Umbilical cord (tissue), 2 donors: ENCODE data around the gene SMAGP. TPM values are rescaled to one million over a fixed set of nuclear protein-coding genes. Genes with fewer than 3 reads are reported as not detected.

Experiments
- DNase-seq: peaks from one replicate; pipeline ENCODE4 v3.0.0-alpha.2; 2015; ENCODE audit warnings: low spot score
- total RNA-seq: library from RNA; depleted of rRNA; stranded (reverse); fragments of >200 nt; gene quantifications from one replicate; pipeline ENCODE4 v1.2.3, GENCODE V29; 2014; ENCODE audit warnings: low replicate concordance; ENCODE audit not compliant: insufficient read depth

Gene SMAGP
- total RNA-seq, 1 donor from 2014 or later, result 3.1 TPM

DNA sequence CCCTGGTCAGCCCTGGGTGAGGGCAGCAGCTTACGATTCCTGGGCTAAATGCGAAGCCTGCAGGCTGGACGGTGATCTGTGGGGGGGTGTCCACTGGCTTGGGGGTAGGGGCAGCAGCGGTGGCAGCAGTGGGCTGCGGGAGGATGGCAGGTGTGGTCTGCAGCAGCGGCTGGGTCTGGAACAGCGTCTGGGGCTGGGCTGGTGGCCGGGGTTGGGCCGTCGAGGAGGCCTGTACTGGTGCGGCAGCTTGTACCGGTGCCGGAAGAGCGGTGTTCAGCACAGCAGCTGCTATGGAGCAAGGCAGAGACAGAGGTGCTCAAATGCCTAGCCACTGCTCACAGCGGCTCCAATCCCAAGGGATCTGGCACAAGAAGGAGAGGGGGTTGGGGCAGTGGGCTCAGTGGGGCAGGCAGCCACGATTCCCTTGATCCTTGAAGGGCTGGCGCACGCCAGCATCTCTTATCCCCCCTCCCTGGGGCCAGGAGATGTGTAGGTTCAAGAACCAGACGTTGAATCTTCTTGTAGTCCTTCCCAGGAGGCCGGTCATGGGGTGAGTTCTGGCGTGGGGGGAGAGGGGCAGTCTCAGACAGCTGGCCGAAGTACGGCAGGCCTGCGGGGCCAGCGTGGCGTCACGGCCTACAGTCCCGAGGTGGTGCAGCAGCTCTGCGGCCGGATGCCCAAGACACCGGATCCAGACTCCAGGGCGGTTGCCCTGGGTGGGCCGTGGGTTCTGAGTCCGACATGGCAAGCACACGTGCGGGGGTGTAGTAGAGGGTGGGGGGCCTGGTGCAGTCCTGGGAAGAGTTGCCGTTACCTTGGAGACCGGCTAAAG lies 72.3 kb downstream of the SMAGP start:
- DNase-seq, result no peak

DNA sequence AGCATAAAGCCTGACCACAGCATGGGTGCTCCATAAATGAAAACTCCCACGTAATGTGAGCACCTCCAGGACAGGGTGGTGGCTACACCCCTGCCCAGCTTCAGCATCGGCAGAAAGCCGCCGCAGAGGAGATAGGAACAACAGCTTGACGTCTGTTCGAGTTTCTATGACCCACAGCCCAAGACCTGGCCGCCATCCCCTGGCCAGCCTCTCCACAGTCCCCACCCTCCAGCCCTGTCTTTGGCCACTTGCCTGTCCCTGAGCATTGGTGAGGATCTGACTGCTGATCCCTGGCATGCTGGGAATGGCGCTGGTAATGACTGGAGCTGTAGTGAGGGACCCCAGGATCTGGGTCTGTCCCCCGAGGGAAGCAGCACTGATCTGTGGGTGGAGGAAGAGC lies 73.7 kb downstream of the SMAGP start:
- DNase-seq, result no peak

DNA sequence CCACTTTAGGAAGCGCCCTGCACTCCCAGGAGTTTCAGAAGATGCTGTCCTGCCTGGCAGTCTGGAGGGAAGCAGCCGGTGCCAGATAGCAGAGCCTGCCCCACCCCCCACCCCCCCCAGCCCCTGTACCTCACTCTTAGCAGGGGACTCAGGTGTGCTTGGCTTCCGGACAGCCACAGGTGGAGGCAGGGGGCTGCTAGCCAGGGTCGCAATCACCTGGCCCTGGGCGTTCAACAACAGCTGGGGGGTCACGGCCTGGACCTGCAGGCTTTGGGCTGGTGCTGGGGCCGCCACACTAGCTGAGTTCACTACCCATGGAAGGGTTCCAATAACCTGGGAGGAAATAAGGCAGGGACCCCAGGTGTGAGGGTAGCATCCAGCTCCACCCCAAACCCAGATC lies 74.4 kb downstream of the SMAGP start:
- no peak for DNase-seq

Other genes with a start within 250 kb of the SMAGP start
- gene SLC11A2, start 244.0 kb downstream of the SMAGP start, total RNA-seq, result 76.6 TPM
- gene LETMD1, start 222.1 kb downstream of the SMAGP start, total RNA-seq, result 27.9 TPM
- 19.7 TPM for gene CSRNP2, start 186.8 kb downstream of the SMAGP start, total RNA-seq
- gene TFCP2, start 97.3 kb downstream of the SMAGP start, total RNA-seq, result 10.6 TPM
- gene POU6F1, start 52.4 kb downstream of the SMAGP start, total RNA-seq, result 7.2 TPM
- gene DAZAP2, start 31.6 kb downstream of the SMAGP start, total RNA-seq, result 51.0 TPM
- 4.6 TPM for gene BIN2, start 53.8 kb upstream of the SMAGP start, total RNA-seq
- not detected for gene CELA1, start 76.3 kb upstream of the SMAGP start, total RNA-seq
- 6.3 TPM for gene GALNT6, start 121.0 kb upstream of the SMAGP start, total RNA-seq
- 2.6 TPM for gene SLC4A8, start 154.4 kb upstream of the SMAGP start, total RNA-seq